ENCODE results near the gene TAPT1.
"Not testable (repeated sequence)": the region's sequence is repeated elsewhere in the genome, so short reads cannot be mapped to it uniquely, and the experiment has no call there.

TAPT1 gene

DNA sequence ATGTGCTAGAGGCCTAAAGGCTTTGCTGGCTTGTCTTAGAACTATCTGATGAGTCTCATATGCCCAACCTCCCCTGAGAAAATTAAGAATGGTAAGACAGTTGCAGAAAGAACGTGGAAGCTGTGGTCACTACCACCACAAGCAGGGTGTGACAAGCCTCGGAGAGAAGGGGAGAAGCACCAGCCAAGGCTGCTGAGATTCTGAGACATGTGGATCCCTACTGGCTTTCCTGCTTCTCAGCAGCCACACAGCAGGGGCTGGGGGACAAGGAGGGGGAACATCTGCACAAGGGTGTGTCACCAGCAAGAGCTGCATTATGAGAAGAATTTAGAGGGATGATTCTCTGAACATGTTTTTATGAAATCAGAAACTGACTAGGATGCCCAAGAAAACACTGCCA lies 19.4 kb downstream of the TAPT1 start:
- DNase-seq = no peak

DNA sequence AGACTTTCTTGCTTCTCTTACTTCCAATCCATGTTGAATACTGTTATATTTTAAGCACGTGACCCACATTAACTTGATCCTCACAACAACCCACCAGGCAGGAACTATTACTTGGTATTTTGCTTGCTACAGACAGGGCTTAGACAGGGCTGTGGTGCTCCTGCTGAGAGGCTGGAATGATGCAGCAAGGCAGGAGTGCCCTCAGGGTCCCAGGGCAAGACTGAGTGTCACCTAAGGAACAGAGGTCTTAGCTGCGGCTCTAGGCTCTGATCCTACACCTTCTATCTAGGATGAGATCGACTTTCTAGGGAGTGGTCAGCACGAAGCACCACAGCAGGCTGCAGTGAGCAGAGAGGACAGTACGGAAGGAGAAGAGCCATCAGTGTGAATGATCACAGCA lies 20.0 kb downstream of the TAPT1 start:
- DNase-seq = no peak

DNA sequence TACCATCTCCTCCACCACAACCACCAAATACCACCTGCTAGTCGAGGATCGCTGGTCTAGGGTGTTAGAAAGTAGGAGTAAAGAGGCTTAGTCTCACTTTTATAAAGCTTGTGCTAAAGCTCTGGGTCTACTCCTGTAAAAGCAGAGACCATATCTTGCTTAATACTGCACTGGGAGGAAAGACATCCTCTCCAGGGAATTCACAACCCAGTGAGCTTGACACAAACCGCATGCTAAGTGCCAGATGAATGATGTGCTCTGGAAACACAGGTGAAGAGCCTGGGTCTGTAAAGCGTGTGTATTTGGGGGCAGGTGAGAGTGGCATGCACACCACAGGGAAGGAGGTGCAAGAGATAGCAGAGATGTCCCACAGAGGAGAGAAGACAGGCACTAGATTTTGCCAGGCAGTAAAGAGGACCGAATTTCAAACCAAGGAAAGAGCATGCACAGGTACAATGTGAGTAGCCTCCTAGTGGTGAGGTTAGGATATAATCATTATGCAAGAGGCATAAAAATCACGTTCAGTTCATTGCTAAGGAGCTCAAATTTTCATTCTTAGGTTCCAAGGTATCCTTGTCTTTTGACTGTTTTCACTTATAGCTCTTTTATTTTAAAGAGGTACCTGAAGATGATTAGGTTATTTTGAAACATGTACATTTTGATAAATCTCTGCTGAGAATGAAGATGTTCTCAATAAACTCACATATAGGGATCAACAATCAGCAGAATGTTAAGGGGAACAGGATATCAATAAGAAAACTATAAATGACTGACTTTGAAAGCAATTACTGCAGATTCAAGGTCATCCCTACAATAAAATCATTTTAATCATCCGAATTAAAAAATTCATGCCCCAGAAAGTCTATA lies 20.7 kb downstream of the TAPT1 start:
- no peak for DNase-seq

DNA sequence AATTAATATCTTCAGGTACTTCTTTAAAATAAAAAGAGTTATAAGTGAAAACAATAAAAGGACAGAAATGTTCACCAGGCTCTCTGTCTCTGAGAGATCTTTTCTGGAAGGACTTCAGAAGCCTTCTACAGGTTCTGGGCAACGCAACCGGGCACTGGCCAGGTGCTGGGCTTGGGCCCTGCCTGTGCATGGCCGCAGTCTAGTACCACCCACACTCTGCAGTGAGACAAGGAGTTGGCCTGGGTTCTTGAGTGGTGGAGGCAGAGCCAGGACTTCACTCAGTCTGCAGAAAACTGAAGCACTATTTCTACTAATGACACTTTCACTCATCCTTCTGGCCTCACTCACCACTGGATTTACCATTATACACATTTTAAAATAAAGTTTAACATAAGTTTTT lies 21.8 kb downstream of the TAPT1 start:
- DNase-seq = no peak

DNA sequence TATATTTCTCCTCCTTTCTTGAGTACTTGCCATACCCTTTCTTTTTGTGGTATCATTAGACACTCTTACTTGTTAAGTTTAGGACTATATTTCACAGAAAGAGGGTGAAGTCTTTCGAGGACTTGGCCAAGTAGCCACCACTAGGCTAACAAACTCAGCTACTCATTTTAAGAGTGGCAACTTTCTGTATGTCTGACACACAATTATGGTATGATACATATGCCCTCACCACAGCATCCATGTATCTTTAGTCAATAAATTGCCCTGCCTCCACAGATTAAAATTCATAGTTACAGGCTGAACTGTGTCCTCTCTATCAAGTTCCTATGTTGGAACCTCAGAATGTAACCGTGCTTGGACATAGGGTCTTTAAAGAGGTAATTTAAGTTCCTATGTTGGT lies 23.2 kb downstream of the TAPT1 start:
- DNase-seq = no peak

DNA sequence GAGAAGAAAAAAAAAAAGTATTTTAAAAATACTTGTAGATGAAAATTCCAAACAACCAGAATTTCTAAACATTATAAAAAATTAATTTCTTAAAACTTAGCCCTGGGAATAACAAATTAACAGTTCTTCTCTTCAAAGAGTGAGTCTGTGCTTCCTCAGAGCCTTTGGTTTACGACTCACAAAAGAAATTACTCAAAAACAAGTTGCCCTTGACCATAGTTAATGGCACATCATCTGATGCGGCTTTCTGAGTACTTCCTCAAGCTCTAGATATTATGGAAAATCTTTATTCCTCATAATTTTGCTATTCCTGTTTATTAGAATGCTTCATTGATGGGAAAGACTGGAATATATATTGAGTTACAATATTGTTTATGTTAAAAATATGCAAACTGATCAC lies 23.7 kb downstream of the TAPT1 start:
- no peak for DNase-seq

DNA sequence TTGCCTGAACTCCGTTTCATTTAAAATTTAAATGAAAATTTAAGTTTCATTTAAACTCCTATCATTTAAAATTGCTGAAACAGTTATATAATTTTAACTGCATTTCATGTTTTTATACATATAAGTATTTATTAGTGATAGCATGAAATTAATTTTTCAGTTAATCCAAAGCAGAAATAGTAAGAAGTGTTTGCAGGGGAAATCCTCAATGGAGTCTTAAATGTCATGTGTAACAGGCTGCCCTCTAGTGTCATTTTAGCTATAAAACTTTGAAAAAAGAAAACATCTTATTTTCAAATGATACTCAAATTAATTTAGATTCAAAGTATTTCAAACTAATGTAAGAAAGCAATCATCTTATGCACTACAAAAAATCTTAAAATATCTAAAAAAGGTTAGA lies 27.2 kb downstream of the TAPT1 start:
- DNase-seq = no peak

DNA sequence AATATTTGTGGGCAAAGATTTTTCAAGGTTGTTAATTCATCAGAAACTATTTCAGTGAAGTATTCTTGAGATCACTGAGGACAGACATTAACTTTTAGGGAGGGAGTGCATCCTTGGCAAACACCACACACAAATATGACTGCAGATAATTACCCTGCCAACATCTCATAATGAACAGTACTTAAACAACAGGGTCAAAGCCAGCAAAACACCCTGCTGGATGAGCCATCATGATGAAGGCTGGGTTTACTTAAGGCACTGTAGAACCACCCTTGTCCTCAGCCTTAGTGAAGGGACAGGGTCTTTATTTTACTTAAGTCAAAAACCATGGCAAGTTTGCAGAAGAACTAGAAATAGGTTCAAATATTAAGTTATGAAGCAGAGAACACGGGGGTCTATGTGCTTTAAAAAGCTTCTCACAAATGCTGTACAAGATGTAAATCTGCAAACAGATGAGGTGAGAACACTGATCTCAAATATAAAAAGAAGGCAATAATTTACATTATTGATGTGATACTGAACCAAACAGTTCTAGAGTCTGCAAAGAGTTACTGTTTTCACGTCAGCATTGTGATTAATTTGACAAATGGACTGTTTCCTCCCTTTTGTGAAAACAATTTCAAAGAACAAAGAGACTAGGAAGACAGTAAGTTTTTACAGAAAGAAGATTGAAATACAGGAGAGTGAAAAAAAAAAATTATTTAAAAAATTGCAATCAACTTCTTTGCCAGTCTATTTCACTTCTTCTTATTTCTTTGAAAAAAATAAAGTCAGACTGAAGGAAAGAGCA lies 28.2 kb downstream of the TAPT1 start:
- DNase-seq = no peak

DNA sequence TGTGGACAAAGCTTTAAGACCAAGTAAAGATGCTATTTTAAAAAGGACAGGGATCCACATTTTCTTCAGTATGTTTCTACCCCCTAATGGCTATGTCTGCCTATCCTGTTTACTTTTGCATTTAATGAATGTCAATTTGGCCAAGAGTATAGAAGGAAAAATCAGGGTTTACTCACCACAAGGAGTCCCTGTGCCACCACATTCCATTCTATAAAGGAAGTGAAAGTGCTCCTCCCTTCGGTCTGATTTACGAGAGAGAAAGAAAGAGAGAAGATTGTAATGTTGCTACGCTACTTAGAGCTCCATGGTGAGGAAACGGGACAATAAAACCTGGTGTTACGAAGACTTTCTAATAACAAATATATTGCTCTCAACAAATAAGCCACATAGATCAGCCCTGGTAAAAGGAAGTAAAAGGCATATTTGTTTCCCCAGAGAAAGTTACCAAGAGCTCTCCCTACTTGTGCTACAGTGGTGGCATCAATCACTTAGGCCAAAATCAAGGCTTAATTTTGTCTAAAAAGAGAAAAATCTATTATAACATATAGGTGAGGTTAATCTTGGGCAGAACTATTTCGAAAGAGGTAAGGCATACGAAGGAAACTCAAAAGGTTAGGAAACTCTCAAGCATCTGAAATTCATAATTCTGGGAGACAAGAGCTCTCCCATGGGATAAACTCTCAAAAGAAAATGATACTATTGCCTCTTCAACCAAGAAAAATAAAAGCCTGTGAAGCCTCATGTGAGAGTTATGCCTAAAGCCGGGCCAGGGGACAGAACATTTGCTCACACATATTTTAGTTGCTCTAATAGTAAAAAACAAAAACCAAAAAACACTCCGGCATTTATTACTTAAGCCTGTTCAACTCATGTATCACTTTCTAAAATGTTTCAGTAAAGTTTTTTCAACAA lies 29.5 kb downstream of the TAPT1 start:
- DNase-seq = no peak

DNA sequence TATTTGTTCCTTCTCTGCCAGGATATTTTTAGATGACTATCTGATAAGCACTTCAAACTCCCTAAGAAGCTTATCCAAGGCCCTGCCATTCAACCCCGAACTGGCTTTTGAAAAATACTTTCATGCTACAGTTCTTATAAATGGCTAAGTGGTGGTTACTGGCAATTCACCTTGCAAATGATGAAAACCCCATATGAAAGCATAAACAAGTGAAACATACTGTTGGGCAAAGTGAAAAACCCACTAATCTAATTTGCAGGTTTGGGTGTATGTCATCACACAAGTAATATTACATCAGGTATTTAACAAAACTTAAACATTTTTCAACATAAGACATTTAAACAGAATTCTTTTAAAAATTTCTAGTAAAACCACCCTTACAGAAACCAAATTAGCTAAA lies 31.1 kb downstream of the TAPT1 start:
- no peak for DNase-seq

DNA sequence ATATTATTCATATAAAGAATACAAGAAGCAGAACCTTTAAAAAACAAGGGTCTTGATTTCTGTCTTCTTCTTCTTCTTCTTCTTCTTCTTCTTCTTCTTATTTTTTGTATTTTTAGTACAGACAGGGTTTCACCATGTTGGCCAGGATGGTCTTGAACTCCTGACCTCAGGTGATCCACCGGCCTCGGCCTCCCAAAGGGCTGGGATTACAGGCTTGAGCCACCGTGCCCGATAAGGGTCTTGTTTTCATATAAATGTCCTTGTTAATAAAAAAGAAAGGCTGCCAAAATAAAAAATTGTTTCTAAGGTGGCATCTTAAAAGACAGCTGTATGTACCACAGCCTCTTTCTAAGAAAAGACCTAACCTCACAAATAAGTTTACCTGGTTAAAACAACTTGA lies 31.5 kb downstream of the TAPT1 start:
- not testable (repeated sequence) for DNase-seq

DNA sequence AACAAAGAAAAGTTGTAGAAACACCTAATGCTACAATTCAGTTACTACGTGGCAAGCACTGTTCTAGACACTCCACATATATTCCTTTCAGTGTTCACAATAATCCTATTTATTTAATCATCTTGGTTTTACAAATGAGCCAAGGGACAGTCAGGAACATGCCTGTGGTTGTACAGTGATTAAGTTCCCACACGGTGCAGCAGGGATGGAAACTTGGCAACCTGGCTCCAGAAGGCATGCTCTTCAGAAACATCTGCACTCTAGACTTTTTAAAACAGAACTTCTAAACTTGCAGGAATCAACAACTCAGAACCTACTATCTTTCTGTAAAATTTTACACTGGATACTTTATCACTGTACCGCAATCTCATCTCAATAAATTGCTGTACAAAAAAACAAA lies 32.1 kb downstream of the TAPT1 start:
- DNase-seq = no peak

DNA sequence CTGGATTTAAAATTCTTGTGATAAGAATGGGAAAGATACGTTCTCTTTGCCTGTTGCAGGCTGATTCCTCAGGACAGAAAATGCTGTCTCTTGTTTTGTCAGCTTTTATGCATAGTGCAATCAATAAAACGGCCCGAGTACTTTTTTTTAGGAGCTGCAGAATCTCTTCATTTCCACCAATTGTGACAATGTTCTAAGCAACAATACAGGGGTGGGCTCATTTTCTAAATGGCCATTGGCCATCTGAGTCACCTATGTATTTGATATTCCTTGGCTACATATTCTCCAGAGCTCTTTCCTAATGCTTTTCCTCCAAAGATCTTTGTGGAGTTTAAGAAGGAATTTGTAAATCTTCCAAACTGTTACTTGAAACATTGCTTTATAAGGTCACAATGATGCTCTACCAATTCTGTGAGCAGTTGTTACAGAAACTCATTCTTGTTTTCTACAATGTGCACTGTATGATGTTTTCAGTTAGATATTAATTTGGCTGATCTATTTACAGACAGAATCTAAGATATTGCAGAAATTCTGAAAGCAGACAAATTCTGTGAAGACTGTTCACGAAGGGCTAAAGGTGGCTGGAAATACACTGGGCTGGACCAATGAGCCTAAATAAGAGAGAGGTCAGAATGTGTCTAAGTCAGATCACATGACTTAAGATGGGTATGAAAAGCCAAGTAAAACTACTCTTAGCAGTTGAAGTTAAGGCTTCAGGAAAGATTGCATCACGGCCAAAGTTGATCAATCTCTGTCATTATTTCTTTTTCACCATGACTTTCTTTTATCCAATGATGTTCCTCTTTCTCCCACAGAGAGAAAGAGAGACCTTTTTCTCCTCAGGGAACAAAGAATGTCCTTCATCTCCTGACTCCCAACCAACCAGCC lies 33.4 kb downstream of the TAPT1 start:
- DNase-seq = no peak

DNA sequence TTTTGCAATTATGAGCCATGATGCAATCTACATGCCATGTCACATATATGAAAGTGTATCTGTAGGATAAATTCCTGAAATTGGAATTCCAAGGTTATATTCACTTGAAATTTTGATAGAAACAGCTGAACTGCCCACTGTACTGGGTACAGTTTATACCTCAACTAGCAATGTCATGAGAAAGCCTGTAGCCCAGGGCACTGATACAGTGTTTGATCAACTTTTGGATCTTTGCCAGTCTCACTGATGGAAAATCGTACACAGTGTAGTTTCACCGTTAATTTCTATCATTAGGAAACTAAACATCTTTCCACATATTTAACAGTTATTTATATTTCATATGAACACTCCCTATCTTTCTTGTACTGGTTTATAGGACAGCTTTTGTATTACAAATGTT lies 34.2 kb downstream of the TAPT1 start:
- no peak for DNase-seq

DNA sequence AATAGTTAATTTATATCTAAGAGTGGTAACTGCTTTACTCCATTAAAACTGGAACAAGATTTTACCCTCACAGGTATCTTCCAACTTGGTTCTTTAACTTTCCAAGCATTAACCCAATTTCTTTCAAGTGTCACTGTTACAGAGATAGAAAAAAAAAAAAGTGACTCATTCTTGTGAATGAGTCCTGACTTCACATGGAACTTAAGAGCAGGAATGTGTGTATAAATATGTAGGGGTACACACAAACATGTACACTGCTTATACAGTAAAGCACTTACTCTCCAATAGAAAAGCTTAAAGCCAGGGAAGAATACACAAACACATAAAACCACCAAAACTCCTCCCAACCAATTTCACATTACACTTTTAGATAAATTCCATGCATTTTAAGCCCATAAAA lies 38.8 kb downstream of the TAPT1 start:
- no peak for DNase-seq

DNA sequence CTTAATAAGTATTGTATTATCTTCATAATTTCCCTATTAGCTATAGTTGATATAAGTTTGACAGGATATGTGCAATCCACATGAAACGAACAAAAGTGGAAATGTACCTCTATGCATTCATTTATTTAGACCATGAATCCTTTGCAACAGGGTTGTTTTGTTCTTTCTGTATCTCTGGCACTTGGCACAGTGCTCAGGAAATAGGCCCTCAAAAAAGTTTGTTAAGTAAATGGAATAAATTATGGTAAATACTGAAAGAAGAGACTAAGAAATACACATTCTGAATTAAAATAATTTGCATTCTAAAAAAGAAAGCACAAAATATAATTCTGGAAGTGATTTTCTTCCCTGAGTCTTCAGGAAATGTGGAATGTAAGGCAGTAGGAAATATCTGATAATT lies 39.3 kb downstream of the TAPT1 start:
- no peak for DNase-seq

DNA sequence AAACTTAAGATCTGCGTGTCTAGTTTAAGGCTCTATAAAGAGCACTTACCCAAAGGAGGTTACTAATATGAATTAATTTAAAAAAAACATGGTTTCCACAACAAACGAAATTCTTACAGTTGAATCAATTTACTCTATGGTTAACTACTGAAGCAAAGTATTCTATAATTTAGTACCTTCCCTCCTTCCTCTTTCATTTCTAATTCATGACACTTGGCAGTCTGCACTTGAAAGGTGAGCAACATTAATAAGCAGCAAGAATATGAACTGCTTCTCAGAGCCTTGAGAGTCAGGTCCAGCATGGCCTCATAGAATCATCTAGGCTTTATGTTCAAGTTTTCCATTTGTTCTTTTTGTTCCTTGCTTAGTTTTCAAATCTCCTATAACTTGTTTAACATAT lies 42.7 kb downstream of the TAPT1 start:
- DNase-seq = no peak

DNA sequence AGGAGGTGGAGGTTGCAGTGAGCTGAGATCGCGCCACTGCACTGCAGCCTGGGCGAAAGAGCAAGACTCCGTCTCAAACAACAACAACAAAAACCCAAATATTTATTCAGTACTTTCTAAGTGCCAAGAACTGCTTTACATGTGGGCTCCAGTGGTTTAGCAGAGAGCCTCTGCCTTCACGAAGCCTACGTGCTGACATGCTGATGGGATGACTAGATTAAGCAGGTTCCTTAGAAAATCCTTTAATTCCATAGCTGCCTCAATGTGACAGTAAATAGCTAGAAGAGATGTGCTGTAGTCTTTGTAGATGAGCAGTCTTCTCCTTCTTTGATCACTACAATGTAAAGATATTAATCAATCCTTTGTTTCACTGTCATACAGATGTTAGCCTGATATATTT lies 49.6 kb downstream of the TAPT1 start:
- DNase-seq = no peak

DNA sequence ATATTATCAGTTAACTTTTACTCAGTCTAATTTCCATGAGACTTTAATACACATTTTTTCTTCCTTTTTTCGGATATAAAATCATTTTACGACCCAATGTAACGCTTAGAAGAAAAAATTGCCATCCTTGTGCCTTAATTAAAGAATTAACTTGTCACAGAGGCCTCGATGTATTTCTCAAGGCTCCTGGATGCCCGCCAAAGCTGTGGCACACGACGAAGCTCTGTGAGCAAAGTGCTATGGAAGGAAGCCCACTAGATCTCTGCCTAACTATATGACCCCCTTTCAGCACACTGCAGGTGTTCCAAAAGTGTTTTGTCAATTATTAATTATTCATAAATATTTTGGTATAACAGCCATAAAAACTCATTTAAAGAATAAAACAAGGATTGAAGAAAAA lies 54.4 kb downstream of the TAPT1 start:
- no peak for DNase-seq

DNA sequence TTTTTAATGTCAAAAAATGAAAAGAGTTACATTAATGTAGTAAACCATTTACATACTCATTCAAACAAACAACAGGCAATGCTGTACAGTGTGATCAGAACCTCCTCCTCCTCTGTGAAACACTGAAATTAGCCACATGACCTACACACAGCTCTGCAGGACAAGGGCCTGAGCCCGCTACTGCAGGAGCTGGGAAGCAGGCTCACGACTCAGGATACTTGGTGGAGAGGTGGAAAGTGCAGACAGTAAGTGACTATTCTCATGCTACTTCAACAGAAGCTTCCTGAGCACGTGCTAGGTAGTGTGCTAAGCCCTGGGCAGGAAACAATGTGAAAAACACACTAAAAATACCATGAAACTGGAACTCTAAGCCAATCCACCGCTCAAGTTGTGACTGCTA lies 56.8 kb downstream of the TAPT1 start:
- DNase-seq = no peak

DNA sequence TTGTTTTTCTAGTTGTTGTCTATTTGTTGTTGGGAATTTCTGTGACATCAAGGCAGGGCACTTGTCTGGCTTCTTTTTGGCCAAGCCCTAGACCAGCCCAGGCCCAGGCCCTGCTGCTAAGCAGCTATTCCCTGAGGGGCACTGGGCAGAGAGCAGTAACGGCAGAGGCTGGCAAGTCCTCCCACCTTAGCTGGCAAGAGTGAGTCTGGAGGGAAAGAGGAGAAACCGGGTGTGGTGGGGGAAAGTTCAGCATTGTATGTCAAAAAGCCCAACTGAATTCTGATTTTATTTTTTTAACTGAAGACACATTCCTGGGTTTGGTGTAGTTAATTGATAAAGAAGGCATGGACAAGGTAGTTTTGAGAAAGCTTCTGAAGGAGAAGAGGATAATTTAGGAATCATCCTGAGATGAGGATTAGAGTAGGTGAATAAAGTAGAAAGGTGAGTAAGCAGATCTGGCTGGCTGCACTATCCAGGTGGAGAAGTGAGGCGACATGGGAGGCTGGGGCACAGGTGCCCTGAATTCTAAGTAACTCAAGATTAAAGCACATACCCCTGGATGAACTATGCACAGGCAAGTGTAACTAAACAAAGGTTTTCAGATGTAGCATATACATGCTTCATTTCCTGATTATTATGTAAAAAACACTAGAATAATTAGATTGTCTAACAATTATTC lies 57.4 kb downstream of the TAPT1 start:
- DNase-seq = no peak

DNA sequence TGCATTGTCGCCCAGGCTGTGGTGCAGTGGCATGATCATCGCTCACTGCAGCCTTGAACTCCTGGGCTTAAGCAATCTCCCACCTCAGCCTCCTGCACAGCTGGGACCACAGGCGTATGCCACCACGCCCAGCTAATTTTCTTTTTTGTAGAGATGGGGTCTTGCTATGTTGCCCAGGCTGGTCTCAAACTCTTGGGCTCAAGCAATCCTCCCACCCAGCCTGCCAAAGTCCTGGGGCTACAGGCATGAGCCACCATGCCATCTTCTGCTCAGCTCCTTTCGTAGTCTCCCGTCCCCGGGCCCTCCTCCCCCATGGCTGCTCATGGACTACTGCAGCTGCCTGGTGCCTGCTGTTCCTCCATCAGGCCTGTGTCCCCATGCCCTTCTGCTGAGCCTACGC lies 58.1 kb downstream of the TAPT1 start:
- DNase-seq = no peak

All from SHP77 treated with DMSO at 0.1 percent for 48 hours (cell line).